ENCODE measurements around the gene TSPAN1.

Gene TSPAN1

GRCh38 chr1:46166521-46167462, 8.1 kb upstream of the TSPAN1 start:
- DNase-seq: no peak

- no peak for DNase-seq
Measured at GRCh38 chr1:46168477-46168876, 6.4 kb upstream of the TSPAN1 start.

- DNase-seq: no peak
Measured at GRCh38 chr1:46169811-46170454, 5.0 kb upstream of the TSPAN1 start.

GRCh38 chr1:46171351-46171750, 3.5 kb upstream of the TSPAN1 start:
- DNase-seq: no peak

- DNase-seq: no peak
Measured at GRCh38 chr1:46171871-46172270, 3.0 kb upstream of the TSPAN1 start.

- DNase-seq: no peak
Measured at GRCh38 chr1:46172321-46172720, 2.6 kb upstream of the TSPAN1 start.

- DNase-seq: peak; percentile 17
Measured at GRCh38 chr1:46173361-46173856, 1.5 kb upstream of the TSPAN1 start.

GRCh38 chr1:46175243-46175642, 356 bp downstream of the TSPAN1 start:
- no peak for DNase-seq

- DNase-seq: no peak
Measured at GRCh38 chr1:46176211-46176865, 1.5 kb downstream of the TSPAN1 start, which contains the start of gene P3R3URF. TSS of gene P3R3URF (minus strand) at chr1:46176488. CDS start at chr1:46176471, 17 bp downstream.

GRCh38 chr1:46179138-46180081, 4.5 kb downstream of the TSPAN1 start:
- DNase-seq: peak; percentile 82

- peak; percentile 86 for DNase-seq
Measured at GRCh38 chr1:46180082-46180616, 5.3 kb downstream of the TSPAN1 start.

GRCh38 chr1:46181343-46182260, 6.7 kb downstream of the TSPAN1 start:
- peak; percentile 54 for DNase-seq

- DNase-seq: peak; percentile 81
Measured at GRCh38 chr1:46183079-46183847, 8.4 kb downstream of the TSPAN1 start.

GRCh38 chr1:46183926-46184557, 9.2 kb downstream of the TSPAN1 start:
- DNase-seq: no peak

- DNase-seq: no peak
Measured at GRCh38 chr1:46184920-46185658, 10.2 kb downstream of the TSPAN1 start.

- DNase-seq: no peak
Measured at GRCh38 chr1:46186076-46186475, 11.2 kb downstream of the TSPAN1 start.

- no peak for DNase-seq
Measured at GRCh38 chr1:46187106-46187869, 12.4 kb downstream of the TSPAN1 start.
